RWPE2 (cell line): ENCODE measurements around the gene PIP5K1B.

Experiments used
- ATAC-seq: fragments of 200-7000 bp; cut with Tn5 transposase; 3 replicates; pipeline ENCODE4 v1.9.1; 2021; ENCODE audit warnings: low read depth
- DNase-seq: peaks from one replicate; pipeline ENCODE4 v3.0.0-alpha.2; 2020; ENCODE audit warnings: low spot score
- H3K27ac ChIP-seq: fragments of 450-650 bp; 2 replicates; pipeline ENCODE4 v1.5.1; 2017; ENCODE audit warnings: mild to moderate bottlenecking; ENCODE audit not compliant: poor library complexity, severe bottlenecking
- H3K27me3 ChIP-seq: fragments of 250-450 bp; sonication (Bioruptor Pico); 2 replicates; pipeline ENCODE4 v1.5.1; 2021; ENCODE audit warnings: mild to moderate bottlenecking, moderate library complexity; ENCODE audit not compliant: insufficient read depth, poor library complexity, severe bottlenecking
- H3K36me3 ChIP-seq: fragments of 250-450 bp; sonication (Bioruptor Pico); 2 replicates; pipeline ENCODE4 v1.5.1; 2020; ENCODE audit warnings: low read depth, mild to moderate bottlenecking, moderate library complexity
- H3K4me1 ChIP-seq: fragments of 250-450 bp; sonication (Bioruptor Pico); 2 replicates; pipeline ENCODE4 v1.5.1; 2021; ENCODE audit warnings: mild to moderate bottlenecking, moderate library complexity; ENCODE audit not compliant: insufficient read depth, poor library complexity, severe bottlenecking
- H3K4me3 ChIP-seq: fragments of 250-450 bp; sonication (Bioruptor Pico); 2 replicates; pipeline ENCODE4 v1.5.1; 2021; ENCODE audit warnings: mild to moderate bottlenecking, moderate library complexity; ENCODE audit not compliant: severe bottlenecking
- H3K9me3 ChIP-seq: fragments of 250-450 bp; sonication (Bioruptor Pico); 2 replicates; pipeline ENCODE4 v1.5.1; 2021; ENCODE audit warnings: mild to moderate bottlenecking, moderate library complexity; ENCODE audit not compliant: severe bottlenecking
- TF ChIP-seq, protein P1 (sequence below): fragments of 450-650 bp; IDR thresholded peaks from one replicate; pipeline ENCODE4 v1.5.1; 2017; ENCODE audit warnings: mild to moderate bottlenecking, moderate library complexity; ENCODE audit not compliant: poor library complexity, severe bottlenecking

The PIP5K1B gene

GRCh38 chr9:69014013-69014412, 309.0 kb downstream of the PIP5K1B start, which contains the start of gene PRKACG:
PRKACG (minus strand) TSS chr9:69014113; CDS start chr9:69014092, 21 bp downstream.
- no peaks in the 10 kb centered on the region for H3K9me3 ChIP-seq
- TF ChIP-seq, protein P1, sequence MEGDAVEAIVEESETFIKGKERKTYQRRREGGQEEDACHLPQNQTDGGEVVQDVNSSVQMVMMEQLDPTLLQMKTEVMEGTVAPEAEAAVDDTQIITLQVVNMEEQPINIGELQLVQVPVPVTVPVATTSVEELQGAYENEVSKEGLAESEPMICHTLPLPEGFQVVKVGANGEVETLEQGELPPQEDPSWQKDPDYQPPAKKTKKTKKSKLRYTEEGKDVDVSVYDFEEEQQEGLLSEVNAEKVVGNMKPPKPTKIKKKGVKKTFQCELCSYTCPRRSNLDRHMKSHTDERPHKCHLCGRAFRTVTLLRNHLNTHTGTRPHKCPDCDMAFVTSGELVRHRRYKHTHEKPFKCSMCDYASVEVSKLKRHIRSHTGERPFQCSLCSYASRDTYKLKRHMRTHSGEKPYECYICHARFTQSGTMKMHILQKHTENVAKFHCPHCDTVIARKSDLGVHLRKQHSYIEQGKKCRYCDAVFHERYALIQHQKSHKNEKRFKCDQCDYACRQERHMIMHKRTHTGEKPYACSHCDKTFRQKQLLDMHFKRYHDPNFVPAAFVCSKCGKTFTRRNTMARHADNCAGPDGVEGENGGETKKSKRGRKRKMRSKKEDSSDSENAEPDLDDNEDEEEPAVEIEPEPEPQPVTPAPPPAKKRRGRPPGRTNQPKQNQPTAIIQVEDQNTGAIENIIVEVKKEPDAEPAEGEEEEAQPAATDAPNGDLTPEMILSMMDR = no peak
- H3K27me3 ChIP-seq = no peaks in the 10 kb centered on the region
- H3K4me3 ChIP-seq = no peak within 1 kb of the TSS
- no peak for ATAC-seq
- H3K4me1 ChIP-seq = no peaks in the 10 kb centered on the region
- DNase-seq = no peak
- no peaks in the 10 kb centered on the region for H3K36me3 ChIP-seq
- no peak within 1 kb of the TSS for H3K27ac ChIP-seq

DNA sequence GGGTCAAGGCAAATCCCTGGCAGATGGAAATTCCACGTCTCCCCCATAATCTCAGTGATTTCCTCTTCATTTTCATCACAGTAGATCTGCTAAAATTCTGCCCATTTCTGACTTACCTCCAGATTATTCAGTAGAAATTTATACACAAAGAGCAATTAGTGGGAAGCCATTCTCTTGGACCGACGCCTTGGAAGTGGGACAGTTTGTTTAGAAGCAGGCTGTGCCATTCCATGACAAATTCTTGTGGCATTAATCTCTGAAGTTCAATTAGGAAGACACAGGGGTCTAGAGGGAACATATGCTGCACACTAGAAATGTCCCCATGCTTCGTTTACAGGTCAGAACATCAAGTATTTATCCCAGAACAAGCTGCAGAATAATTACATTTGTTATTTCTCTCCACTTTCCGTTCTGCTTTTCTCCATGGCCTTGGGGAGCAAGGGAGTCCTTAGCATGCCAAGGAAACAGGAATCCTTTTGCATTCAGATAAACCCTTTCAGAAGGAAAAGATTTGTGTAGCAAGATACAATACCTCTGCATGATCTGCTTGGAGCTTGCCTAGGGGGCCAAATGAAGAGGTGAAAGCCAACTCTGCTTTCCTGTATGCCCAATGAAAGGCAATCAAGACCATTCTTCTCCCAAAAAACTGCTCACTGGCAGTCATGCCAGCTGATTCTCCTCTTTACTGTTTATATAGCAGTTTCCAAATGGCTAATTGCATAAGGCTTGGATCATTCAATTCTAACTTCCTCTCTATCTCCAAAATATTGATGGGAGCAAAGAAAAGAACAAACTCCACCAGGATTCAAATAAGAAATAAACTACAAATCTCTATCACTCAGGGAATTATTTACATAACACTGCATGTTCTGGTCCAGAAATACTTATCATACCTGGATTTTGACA, 311.4 kb downstream of the PIP5K1B start:
- H3K36me3 ChIP-seq = no peaks in the 10 kb centered on the region
- no peaks in the 10 kb centered on the region for H3K9me3 ChIP-seq
- TF ChIP-seq, protein P1 = no peak
- ATAC-seq (no peak), DNase-seq (no peak)
- H3K4me3 ChIP-seq = no peak overlapping the region
- no peak overlapping the region for H3K27ac ChIP-seq
- no peaks in the 10 kb centered on the region for H3K27me3 ChIP-seq
- no peaks in the 10 kb centered on the region for H3K4me1 ChIP-seq

DNA sequence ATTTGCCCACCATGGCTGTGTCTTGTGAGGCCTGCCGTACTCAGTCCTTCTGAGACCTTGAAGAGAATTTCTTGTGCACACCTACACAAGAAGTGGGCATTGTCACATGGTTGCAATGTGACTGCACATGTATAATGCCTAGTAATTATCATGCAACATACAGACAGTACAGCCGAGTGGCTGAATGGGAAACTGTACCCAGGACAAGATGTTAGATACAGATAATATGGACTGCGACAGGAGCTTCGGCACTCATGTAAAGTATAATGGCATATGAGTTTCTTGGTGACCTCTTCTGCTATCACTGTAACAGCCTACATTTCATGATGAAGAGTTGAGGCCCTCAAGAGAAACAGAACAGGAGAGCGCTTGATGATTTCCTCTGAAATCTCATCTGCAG, 313.7 kb downstream of the PIP5K1B start:
- ATAC-seq (no peak), DNase-seq (no peak)
- TF ChIP-seq, protein P1 = no peak
- Histone ChIP-seq H3K9me3 (no peaks in the 10 kb centered on the region), H3K4me3 (no peak overlapping the region), H3K27me3 (no peaks in the 10 kb centered on the region), H3K27ac (no peak overlapping the region), H3K36me3 (no peaks in the 10 kb centered on the region), H3K4me1 (no peaks in the 10 kb centered on the region)

DNA sequence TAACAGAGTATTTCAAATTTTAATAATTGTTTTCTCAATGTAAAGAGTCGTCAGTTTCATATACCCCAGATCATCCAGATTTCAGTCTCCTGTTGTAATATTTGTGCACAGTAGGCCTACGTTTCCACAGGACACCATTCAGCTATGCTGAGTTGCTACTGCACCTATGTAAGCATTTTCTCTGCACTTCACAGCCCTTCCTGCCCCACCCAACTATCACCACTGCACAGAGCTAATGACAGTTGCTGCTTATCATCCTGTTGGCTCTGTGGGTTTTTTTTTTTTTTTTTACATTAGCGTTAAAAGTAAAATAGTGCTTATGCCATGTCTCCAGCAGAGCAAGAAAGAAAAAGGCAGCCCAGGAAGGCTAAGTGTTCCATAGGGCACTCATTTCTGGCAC, 314.8 kb downstream of the PIP5K1B start:
- Histone ChIP-seq H3K27ac (no peak overlapping the region), H3K27me3 (no peaks in the 10 kb centered on the region), H3K4me1 (no peaks in the 10 kb centered on the region), H3K9me3 (no peaks in the 10 kb centered on the region), H3K4me3 (no peak overlapping the region), H3K36me3 (no peaks in the 10 kb centered on the region)
- DNase-seq (no peak), ATAC-seq (no peak)
- TF ChIP-seq, protein P1 = no peak
